Activated B cell treated with CpG ODN at 0.5 μM for 24 hours (primary cell): ENCODE data around the gene LDB3. TPM values are rescaled to one million over a fixed set of nuclear protein-coding genes. Genes with fewer than 3 reads are reported as not detected.

Experiments used
- ATAC-seq: fragments of 200-7000 bp; cut with Tn5 transposase; one replicate; pipeline ENCODE4 v1.10.0; 2021; ENCODE audit warnings: low read depth, mild to moderate bottlenecking, moderate library complexity
- CTCF ChIA-PET: fragments of 350-600 bp; sonication (Branson Sonifier 250); formaldehyde crosslinking; loops from one replicate; lab custom pipeline; 2021; ENCODE audit warnings: antibody characterized with exemption; lab: Charles Lee
- POLR2A ChIA-PET: fragments of 350-600 bp; sonication (Branson Sonifier 250); formaldehyde crosslinking; loops from one replicate; lab custom pipeline; 2021; ENCODE audit warnings: antibody characterized with exemption; lab: Charles Lee
- DNase-seq: peaks from one replicate; pipeline ENCODE4 v3.0.0; 2022
- H3K27ac Mint-ChIP-seq: one replicate; pipeline ENCODE4 v1.8.0; 2020; ENCODE audit warnings: mixed read lengths
- H3K27me3 Mint-ChIP-seq: one replicate; pipeline ENCODE4 v1.8.0; 2021; ENCODE audit warnings: mixed read lengths
- H3K36me3 Mint-ChIP-seq: one replicate; pipeline ENCODE4 v1.8.0; 2021; ENCODE audit warnings: low read depth, mixed read lengths
- H3K4me1 Mint-ChIP-seq: one replicate; pipeline ENCODE4 v1.8.0; 2021; ENCODE audit warnings: mixed read lengths
- H3K4me3 Mint-ChIP-seq: one replicate; pipeline ENCODE4 v1.8.0; 2020; ENCODE audit warnings: mild to moderate bottlenecking, mixed read lengths
- H3K9me3 Mint-ChIP-seq: one replicate; pipeline ENCODE4 v1.8.0; 2020; ENCODE audit warnings: mixed read lengths
- intact Hi-C: fragments of 100-400 bp; cut with micrococcal nuclease; formaldehyde crosslinking; loops from one replicate; pipeline ENCODE4 v1.15.1; 2024
- total RNA-seq: library from RNA; stranded (reverse); gene quantifications from 2 replicates; pipeline ENCODE4 v1.2.3, GENCODE V29; 2022
- TF ChIP-seq, protein P1 (sequence below): fragments of 200-600 bp; IDR thresholded peaks from one replicate; pipeline ENCODE4 v1.8.0; 2022; ENCODE audit warnings: antibody characterized with exemption, mild to moderate bottlenecking

LDB3 gene
- total RNA-seq, 1 donor from 2014 or later = not detected

DNA sequence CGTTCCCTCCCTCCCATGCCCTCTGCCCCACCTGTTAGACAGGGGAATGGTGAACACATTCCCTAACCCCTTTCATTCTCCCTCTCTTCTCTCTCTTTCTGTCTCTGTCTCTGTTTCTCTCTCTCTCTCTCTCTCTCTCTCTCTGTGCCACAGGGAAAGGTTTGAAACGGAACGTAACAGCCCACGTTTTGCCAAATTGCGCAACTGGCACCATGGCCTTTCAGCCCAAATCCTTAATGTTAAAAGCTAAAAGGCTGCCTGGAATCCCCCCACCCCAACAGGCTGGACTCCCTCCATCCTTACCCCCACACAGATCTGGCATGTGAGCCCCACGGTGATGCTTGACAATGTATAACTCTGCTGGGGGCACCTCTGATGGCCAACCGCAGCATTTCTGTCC lies 30.8 kb downstream of the LDB3 start:
- no peaks in the 10 kb centered on the region for H3K4me1 Mint-ChIP-seq
- ChIA-PET CTCF (no interaction called here), POLR2A (no interaction called here)
- intact Hi-C loops = no loop called here
- no peaks in the 10 kb centered on the region for H3K9me3 Mint-ChIP-seq
- H3K27me3 Mint-ChIP-seq = no peaks in the 10 kb centered on the region
- H3K4me3 Mint-ChIP-seq = no peak overlapping the region
- DNase-seq = no peak
- no peak overlapping the region for H3K27ac Mint-ChIP-seq
- TF ChIP-seq, protein P1, sequence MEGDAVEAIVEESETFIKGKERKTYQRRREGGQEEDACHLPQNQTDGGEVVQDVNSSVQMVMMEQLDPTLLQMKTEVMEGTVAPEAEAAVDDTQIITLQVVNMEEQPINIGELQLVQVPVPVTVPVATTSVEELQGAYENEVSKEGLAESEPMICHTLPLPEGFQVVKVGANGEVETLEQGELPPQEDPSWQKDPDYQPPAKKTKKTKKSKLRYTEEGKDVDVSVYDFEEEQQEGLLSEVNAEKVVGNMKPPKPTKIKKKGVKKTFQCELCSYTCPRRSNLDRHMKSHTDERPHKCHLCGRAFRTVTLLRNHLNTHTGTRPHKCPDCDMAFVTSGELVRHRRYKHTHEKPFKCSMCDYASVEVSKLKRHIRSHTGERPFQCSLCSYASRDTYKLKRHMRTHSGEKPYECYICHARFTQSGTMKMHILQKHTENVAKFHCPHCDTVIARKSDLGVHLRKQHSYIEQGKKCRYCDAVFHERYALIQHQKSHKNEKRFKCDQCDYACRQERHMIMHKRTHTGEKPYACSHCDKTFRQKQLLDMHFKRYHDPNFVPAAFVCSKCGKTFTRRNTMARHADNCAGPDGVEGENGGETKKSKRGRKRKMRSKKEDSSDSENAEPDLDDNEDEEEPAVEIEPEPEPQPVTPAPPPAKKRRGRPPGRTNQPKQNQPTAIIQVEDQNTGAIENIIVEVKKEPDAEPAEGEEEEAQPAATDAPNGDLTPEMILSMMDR = no peak
- H3K36me3 Mint-ChIP-seq = no peaks in the 10 kb centered on the region
- ATAC-seq = no peak

DNA sequence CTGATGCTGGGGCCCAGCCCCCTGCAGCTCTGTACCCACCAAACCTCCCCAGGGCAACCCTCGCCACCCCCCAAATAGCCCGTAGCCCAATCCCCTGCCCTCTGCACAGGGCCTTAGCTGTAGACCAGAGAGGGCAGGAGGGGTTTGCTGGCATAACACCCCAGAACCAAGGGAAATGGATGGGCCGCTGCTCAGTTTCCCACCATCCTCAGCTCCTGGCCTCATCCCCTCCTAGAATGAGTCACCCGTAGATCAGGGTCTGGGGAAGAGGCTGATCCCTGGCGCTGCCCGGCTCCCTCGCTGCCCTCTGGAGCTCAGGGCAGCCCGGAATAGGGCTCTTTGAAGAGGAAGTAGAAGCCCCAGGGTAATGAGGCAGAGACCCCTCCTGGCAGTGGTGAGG lies 31.2 kb downstream of the LDB3 start:
- H3K36me3 Mint-ChIP-seq = no peaks in the 10 kb centered on the region
- no peaks in the 10 kb centered on the region for H3K27me3 Mint-ChIP-seq
- intact Hi-C loops = no loop called here
- ChIA-PET POLR2A (no interaction called here), CTCF (no interaction called here)
- H3K4me3 Mint-ChIP-seq = no peak overlapping the region
- no peaks in the 10 kb centered on the region for H3K4me1 Mint-ChIP-seq
- ATAC-seq (no peak), DNase-seq (no peak)
- no peaks in the 10 kb centered on the region for H3K9me3 Mint-ChIP-seq
- TF ChIP-seq, protein P1 = no peak
- H3K27ac Mint-ChIP-seq = no peak overlapping the region

DNA sequence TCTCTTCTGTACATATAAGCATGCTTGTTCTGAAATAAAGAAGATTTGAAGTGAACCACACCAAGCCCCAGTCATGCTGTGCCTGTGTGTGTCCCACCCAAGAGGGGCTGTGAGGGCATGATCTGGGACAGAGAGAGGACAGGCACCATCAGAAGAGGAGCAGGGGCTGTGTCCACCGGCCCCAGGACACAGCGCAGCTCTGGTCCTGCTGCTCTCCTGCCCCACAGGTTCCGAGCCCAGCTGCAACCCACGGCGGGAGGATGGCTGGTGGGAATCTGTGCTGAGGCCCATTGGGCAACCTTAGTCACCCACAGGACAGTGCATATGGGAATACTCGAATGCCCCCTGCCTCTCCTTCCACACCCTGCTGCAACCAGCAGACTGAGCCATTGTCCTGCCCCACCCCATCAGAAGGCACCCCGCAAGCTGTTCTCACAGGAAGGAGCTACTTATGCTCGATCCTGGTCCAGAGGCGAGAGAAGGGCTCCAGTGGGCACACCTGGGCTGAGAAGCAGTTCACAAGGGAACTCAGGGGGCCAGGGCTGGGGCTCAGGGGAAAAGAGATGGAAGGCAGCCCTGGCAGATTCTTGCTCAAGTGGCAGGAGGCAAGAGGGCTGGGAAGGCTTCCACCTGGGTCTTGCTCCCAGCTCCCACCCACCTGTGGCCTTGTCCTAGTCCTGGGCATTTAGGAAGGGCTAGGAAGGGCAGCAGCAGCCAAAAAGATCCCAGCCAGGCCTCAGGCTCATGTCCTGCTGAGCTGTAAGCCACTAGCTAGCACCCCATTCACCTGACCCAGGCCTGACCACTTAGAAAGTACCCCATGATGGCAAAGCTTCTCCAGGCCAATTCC lies 31.9 kb downstream of the LDB3 start:
- H3K4me3 Mint-ChIP-seq = no peak overlapping the region
- intact Hi-C loops = no loop called here
- TF ChIP-seq, protein P1 = no peak
- no peaks in the 10 kb centered on the region for H3K27me3 Mint-ChIP-seq
- DNase-seq (no peak), ATAC-seq (no peak)
- H3K27ac Mint-ChIP-seq = no peak overlapping the region
- H3K36me3 Mint-ChIP-seq = no peaks in the 10 kb centered on the region
- H3K9me3 Mint-ChIP-seq = no peaks in the 10 kb centered on the region
- ChIA-PET CTCF (no interaction called here), POLR2A (no interaction called here)
- no peaks in the 10 kb centered on the region for H3K4me1 Mint-ChIP-seq

DNA sequence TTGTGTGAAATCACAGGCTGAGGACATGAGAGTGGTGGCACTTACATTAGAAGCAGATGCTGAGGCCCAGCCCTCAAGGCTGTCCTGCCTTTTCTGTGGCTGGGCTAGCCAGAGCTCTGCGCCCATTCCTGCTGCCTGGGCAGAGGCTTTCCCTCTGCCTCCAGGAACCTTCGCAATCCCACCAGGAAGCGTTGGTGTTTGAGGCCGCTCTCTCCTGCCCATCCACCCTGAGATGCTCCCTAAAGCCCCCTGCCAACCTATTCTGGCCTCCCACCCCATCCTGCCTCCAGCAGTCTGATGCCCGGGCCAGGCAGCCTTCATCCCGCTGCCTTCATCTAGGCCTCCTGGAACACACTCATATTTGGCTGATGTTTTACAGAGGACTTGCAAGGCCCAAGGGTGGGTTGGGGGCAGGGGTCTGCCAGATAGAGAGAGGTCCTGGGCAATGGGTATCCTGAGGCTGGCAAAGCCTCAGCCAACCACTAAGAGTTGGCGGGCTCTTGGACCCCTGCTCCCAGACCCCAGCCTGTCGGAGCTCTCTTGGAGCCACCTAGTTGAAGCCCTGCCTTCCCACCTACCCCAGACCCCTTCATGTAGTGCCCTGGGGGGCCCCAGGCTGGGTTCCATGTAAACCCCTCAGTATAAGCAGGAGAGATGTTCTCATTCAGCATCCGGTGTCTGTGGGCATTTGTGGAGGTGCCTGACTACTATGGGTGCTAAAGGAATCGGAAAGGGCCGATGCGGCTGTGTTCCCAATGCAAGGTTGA lies 32.7 kb downstream of the LDB3 start:
- CTCF ChIA-PET = no interaction called here
- H3K27ac Mint-ChIP-seq = no peak overlapping the region
- ATAC-seq = no peak
- TF ChIP-seq, protein P1 = no peak
- no peaks in the 10 kb centered on the region for H3K4me1 Mint-ChIP-seq
- no peaks in the 10 kb centered on the region for H3K36me3 Mint-ChIP-seq
- no peaks in the 10 kb centered on the region for H3K9me3 Mint-ChIP-seq
- no peaks in the 10 kb centered on the region for H3K27me3 Mint-ChIP-seq
- no peak for DNase-seq
- POLR2A ChIA-PET = no interaction called here
- intact Hi-C loops = no loop called here
- no peak overlapping the region for H3K4me3 Mint-ChIP-seq

DNA sequence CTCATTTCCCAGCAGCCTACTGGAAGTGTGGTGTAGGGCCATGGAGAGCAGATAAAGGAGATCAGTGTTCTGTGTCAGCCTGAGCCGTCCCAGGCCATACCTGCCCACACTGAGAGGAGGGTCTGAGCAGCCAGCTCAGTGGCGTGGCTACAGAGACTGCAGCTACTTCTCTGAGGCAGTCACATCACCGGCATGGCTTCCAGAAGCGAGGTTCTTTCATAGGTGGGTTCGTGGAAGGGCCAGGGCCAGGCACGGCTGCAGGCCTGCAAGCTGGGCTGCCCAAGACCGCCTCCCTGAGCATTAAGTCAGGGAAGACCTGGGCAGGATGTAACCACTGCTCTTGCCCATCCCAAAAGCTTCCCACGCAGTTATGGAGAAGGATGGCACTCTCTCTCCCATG lies 34.9 kb downstream of the LDB3 start:
- TF ChIP-seq, protein P1 = no peak
- ChIA-PET POLR2A (no interaction called here), CTCF (interaction anchor here (1.0 kb wide), 1 partner anchor 9 kb away, joined by 5 read pairs; no protein-coding TSS in a partner anchor)
- Mint-ChIP-seq H3K27me3 (no peaks in the 10 kb centered on the region), H3K27ac (no peak overlapping the region), H3K36me3 (no peaks in the 10 kb centered on the region), H3K9me3 (no peaks in the 10 kb centered on the region), H3K4me1 (no peaks in the 10 kb centered on the region), H3K4me3 (no peak overlapping the region)
- DNase-seq (no peak), ATAC-seq (no peak)
- intact Hi-C loops = no loop called here
